Fibroblast of mammary gland (primary cell): ENCODE data around the gene PARVG.

Experiments used
- DNase-seq: peaks from one replicate; pipeline ENCODE4 v3.0.0-alpha.2; 2010; ENCODE audit warnings: low read depth
- H3K4me3 ChIP-seq: 2 replicates; pipeline ENCODE4 v1.5.1; 2011; ENCODE audit warnings: low read depth, mild to moderate bottlenecking, low read length, moderate library complexity; ENCODE audit not compliant: control insufficient read depth
- CTCF ChIP-seq: conservative IDR thresholded peaks from 2 replicates; pipeline ENCODE4 v1.5.1; 2011; ENCODE audit warnings: low read depth, low read length, inconsistent platforms; ENCODE audit not compliant: control insufficient read depth, insufficient read depth

PARVG gene

DNA sequence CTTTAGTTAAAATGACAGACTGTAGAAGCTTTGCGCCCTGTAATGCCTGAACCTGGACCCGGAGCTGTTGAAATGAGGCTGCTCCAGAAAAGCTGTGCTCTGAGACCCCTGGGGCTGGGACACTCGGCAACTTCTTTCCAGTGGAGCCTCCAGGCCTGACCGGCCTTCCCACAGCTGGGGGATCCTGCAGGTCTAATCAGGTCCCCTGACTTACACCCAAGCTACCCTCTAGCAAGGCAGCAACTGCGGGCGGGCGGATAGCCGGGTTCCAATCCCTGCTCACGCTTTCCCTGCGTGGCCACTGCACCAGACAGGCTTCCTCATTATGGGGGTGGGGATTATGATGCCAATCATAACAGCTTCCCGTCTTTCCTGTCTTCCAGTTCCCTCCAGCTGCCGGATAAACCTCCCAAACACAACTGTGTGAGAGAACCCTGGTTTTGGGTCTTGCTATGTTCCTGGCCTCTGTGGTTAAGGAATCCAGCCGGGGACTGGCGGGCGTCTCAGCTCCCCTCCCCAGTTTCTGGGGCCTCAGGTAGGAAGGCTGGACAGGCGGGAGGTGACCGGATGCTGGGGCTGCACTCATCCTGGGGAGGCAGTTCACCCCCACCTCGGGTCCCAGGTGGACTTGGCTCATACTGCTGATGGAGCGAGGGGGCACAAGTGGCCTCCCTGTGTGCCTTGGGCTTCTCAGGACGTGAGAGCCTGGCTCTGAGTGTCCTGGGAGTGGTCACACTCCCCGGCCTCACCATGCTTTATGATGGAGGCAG, 38.6 kb downstream of the PARVG start:
- no peak overlapping the region for H3K4me3 ChIP-seq
- DNase-seq, result no peak
- TF ChIP-seq CTCF, result no peak

DNA sequence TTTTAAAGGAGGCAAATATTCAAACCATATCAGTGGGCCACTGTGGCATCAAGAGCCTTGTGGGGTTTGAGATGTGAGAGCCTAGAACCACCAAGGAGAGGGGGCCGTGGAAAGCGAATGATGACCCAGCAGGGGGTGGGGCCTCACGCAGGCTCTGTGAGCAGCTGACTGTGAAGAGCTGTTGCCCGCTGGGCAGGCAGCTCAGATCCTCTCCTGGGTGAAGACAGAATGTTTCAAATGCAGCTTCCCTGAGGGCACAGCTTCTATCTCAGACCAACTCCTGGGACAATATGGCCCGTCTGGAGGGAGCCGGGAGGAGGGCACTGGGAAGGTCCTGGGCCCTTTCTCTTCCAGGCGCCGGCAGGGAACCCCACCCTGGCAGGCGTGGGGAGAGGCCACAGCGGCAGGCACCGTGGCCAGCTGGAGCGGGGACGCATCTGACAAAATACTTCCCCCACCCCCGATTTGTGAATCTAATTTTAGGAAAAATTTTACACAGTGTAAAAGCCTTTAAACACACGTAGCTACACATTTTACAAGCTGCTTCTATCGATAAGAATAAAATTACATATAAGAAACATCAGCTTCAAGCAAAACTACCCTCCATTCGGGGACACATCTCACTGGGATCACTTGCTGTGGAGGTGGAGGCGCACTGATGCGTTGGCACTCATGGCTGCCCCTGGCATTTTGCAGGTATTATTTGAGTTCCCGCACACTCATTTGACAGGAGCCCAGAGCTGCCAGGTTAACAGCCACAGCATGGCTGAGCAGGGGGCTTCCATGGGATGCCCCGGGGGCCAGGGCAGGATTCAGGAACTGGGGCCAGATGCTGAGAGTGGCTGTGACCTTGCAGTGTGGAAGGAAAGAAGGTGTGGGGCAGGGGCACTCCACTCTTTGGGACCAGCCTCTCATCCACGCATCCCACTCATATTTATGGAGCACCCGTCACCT, 40.3 kb downstream of the PARVG start:
- TF ChIP-seq CTCF, result no peak
- DNase-seq, result no peak
- no peak overlapping the region for H3K4me3 ChIP-seq

- DNase-seq, result no peak
- no peak for TF ChIP-seq CTCF
- H3K4me3 ChIP-seq, result no peak overlapping the region
Observed at GRCh38 chr22:44221710-44222475, 41.2 kb downstream of the PARVG start.

DNA sequence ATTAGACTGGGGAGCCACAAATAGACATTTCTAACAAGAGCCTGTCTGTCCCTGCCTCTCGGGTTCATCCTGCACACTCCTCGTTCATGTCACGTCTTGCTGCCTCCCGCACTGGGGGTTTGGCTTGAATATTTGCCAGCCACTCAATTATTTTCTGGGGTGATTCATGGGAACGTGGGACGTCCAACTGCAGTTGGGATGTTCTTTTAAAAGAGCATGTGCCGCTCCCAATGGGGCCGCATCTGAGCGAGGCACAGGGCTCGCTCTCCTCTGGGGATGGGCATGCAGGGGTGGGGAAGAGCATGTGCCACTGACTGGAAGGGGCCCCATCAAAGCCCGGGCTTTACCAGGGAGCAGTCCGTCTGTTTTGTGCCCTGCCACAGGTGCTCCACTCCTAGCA, 43.4 kb downstream of the PARVG start:
- no peak for TF ChIP-seq CTCF
- peak; percentile 23 for DNase-seq
- no peak overlapping the region for H3K4me3 ChIP-seq

DNA sequence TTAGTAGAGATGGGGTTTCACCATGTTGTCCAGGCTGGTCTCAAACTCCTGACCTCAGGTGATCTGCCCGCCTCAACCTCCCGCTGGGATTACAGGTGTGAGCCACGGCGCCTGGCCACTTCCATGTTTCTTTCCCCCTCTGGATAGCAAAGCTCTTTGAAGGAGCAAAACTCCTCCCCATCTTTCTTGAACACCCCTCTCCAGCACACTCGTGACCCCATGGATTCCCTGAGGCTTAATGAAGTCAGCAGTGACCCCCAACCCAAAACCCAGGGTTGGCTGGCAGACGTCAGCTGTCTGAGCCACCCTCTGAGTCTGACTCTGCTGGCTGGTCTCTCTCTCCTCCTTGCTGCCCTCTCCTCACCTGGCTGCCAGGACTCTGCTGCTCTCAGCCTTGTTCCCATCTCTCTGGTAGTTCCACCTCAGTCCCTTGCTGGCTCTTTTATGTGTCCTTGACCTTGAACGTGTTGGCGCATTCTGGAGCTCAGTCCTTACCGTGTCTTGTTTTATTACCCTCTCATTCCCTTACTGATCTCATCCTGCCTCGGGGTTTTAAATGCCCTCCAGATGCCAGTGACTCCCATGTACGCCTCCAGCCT, 44.5 kb downstream of the PARVG start:
- H3K4me3 ChIP-seq, result no peak overlapping the region
- DNase-seq, result no peak
- TF ChIP-seq CTCF, result no peak

- TF ChIP-seq CTCF, result no peak
- DNase-seq, result no peak
- H3K4me3 ChIP-seq, result no peak overlapping the region
Observed at GRCh38 chr22:44225812-44226211, 45.1 kb downstream of the PARVG start.
